HEK293T (cell line): ENCODE measurements around the gene CBX2.

Experiments
- BHLHE40 ChIP-seq: fragments of 450-650 bp; IDR thresholded peaks from 2 replicates; pipeline ENCODE4 v1.6.1; 2016; ENCODE audit warnings: mild to moderate bottlenecking, moderate library complexity, borderline replicate concordance
- FOXA1 ChIP-seq: fragments of 450-650 bp; IDR thresholded peaks from 2 replicates; pipeline ENCODE4 v1.6.1; 2016; ENCODE audit warnings: mild to moderate bottlenecking
- FOXK2 ChIP-seq: fragments of 450-650 bp; IDR thresholded peaks from 2 replicates; pipeline ENCODE4 v1.6.1; 2016; ENCODE audit warnings: mild to moderate bottlenecking
- TARDBP ChIP-seq: fragments of 450-650 bp; IDR thresholded peaks from 2 replicates; pipeline ENCODE4 v1.6.1; 2016

DNA sequence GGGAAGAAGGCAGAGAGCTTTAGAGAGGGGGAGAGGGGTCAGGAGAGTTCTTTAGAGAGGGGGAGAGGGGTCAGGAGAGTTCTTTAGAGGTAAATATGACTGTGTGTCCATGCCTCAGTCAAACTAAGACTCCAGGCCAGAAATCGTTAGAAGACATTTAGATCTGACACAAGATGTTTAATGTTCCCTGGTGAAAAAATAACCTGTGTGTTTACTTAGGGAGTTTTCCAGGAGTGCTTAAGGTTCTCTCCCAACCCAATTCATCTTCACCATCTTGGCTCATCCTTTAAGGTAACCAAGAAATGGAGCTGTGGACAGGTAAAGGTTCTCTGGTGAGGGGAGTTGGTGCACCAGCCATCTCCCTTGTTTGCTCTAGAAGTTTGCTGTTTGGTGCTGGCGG is 51.5 kb downstream of the CBX2 start:
- TF ChIP-seq FOXK2 (no peak), FOXA1 (no peak), BHLHE40 (no peak), TARDBP (no peak)
